ENCODE results near the gene OXNAD1.

The OXNAD1 gene, protein sequence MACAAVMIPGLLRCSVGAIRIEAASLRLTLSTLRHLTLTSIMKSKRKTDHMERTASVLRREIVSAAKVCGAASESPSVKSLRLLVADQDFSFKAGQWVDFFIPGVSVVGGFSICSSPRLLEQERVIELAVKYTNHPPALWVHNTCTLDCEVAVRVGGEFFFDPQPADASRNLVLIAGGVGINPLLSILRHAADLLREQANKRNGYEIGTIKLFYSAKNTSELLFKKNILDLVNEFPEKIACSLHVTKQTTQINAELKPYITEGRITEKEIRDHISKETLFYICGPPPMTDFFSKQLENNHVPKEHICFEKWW

GRCh38 chr3:16264708-16265454 lies at the start of gene OXNAD1, which contains the start of gene DPH3:
Gene OXNAD1, plus strand, starts transcription at chr3:16265212. Its CDS starts 5,741 bp downstream, at chr3:16270953.
Gene DPH3, minus strand, starts transcription at chr3:16264943. Its CDS starts 67 bp downstream, at chr3:16264876.
- peak; percentile 99 for DNase-seq (ENCODE audit: low read depth in 2 of 2)

DNA sequence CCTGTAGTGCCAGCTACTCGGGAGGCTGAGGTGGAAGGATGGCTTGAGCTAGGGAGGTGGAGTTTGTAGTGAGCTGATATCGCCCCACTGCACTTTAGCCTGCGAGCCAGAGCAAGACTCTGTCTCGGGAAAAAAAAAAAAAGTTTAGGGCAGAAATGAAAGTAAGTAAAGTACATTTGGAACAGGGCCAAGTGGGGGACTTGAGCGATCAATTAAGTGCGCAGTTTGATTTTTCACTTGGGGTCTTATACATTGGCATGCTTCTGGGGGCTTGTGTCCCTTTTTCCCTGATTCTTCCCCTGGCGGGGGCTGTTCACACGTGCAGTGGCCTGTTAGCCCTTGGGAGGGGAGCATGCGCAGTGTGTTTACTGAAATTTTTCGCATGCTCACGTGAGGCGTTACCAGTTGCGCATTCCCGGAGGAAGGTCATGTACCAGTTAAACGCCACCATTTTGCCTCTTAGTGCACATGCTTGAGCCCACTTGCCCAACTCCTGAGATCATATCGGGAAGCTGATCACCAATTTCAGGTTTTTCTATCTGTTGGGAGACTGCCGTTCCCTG lies 48.6 kb upstream of the OXNAD1 start:
- no peak for DNase-seq (ENCODE audit: low read depth in 2 of 2)

GRCh38 chr3:16219777-16220176 lies 45.2 kb upstream of the OXNAD1 start:
- no peak for DNase-seq (ENCODE audit: low read depth in 2 of 2)

DNA sequence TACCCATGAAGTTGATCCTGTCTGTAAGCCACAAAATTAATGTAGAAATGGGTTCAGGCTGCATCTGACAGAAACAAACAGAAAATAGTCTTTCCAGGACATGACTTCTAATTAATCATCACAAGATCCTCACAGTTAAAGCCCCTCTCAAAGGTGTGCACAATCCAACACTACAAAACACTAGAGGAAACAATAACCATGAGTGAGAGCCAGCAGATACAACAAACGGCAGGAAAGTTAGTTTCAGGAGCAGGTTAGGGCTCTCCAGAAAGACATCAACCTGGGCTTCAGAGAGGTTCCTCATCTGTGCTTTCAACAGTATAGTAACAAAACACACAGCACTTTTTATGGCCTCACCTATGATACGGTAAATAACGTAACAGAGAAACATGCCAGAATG lies 43.0 kb upstream of the OXNAD1 start:
- DNase-seq (ENCODE audit: low read depth in 2 of 2) = no peak

- DNase-seq (ENCODE audit: low read depth in 2 of 2) = no peak
These were observed 42.5 kb upstream of the OXNAD1 start for GRCh38 chr3:16222547-16222946.

GRCh38 chr3:16224325-16224724 lies 40.7 kb upstream of the OXNAD1 start:
- no peak for DNase-seq (ENCODE audit: low read depth in 2 of 2)

GRCh38 chr3:16227566-16227965 lies 37.4 kb upstream of the OXNAD1 start:
- DNase-seq (ENCODE audit: low read depth in 2 of 2) = no peak

DNA sequence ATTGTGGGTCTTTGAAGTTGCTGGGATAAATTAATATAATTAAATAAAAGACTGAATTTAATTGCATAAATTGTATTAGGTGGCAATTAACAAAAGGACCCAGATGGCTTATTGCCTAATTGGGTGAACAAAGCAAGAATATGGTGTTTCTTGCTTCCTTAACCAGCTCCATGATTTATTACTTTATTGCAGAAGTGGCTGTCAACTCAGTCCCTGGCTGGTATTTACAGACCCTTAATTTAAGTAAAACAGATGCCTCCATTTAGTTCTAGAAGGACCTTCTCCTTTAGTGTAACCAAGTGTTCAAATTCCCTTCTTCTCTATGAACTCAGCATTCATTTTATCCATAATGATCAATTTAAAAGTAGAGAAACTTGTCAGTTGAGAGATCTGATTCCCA lies 35.3 kb upstream of the OXNAD1 start:
- no peak for DNase-seq (ENCODE audit: low read depth in 2 of 2)

DNA sequence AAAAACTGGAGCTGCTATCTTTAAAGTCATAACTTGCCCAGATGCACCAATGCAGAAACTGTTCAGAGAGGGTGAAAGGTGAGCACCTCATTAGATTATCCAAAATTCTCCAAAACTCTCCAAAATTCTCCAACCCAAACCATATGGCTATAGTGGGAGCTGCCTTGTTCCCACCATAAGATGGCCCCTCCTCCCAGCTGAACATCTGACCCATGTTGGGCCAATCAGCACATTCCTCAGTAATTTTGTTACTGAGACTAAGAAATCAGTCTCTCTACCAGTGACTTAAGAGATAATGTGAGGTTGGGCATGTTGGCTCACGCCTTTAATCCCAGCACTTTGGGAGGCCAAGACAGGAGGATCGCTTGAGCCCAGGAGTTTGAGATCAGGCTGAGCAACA lies 33.0 kb upstream of the OXNAD1 start:
- DNase-seq (ENCODE audit: low read depth in 2 of 2) = no peak

DNA sequence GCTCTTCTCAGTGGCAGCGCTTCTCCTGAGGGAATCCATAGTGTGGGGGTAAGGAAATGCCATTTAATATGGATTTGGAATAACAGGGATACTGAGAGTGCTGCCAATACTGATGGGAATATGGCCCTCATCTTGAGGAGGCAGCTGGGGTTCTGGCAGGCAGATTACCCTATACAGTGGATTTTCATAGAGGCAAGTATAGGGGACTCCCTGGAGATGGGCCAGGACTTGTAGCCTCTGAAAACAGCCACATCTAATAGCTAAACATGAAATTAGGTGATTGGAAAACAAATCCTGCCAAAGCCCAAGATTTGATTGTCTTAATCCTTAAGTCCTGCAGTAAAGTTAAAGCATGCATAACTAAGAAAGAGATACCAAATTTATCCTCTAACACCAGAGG lies 31.2 kb upstream of the OXNAD1 start:
- DNase-seq (ENCODE audit: low read depth in 2 of 2) = no peak

DNA sequence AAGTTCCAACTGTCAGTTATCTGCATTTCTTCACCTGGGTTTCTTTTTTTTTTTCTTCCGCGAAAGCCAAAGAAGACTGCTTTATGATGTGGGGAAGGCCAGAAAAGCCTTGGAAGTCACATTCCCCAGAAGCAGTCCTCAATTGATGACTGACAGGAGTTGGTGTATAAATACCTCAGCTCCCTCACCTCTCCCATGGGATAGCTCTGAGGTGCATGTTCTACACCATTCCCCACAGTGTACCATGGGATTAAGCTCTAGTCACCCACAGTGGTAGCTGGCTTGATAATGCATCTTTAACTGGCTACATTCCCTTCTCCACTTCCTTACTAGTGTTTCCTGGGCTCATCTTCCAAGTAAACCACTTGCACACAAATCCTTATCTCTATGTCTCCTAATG lies 30.7 kb upstream of the OXNAD1 start:
- no peak for DNase-seq (ENCODE audit: low read depth in 2 of 2)

GRCh38 chr3:16236030-16236639 lies 28.9 kb upstream of the OXNAD1 start:
- DNase-seq (ENCODE audit: low read depth in 2 of 2) = no peak

DNA sequence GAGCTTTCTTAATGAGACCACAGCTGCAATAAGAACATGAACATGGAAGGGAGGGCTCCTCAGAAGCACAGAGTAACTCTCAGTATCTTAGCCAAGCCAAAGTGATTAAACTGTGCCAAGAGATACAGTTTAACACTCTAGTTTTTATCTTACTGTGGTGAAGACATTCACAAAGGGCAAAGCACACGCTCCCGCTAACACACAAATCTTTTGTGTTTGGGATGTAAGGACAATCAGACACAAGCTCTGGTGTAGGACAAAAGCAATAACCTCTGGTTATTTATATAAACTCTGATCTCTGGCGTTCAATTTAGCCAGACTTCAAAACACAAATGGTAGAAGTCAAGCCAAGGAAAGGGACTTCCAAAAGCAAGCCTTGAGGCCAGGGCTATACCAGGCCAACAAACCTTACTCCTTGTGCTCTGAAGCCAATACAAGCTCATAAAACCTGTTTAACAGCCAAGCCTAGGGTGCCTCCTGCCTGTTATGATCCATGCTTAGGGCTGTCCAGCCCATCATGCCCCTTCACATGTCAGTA lies 28.1 kb upstream of the OXNAD1 start:
- DNase-seq (ENCODE audit: low read depth in 2 of 2) = no peak

DNA sequence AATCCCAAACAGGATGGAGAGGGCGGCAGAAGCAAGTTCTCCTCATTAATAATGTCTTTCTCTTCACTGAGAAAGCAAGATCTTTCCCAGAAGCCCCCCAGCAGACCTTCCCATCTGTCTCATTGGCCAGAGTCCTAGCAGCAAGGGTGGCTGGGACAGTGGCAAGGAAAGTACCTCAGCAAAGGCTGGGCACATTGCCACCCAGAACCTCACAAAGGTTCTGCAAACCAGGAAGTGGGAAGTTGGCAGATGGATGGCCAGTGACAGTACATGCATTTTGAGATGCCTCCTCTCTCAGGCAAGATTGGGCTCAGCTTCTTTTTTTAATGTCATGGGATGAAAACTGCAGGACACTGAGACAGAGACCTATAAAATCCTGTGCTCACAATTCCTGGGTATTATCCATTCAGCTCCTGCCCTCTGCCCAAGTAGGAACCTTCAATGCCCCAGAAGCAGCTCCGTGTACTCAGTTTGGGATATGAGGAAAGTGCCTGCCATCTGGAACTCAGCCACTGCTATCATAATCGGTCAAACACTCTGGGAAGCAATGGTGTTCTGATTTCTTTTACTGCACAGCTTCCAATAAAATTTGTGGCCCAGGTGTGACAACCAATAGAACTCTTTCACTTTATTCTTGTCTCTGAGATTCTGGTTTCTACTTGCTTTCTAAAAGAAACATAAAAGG lies 25.8 kb upstream of the OXNAD1 start:
- DNase-seq (ENCODE audit: low read depth in 2 of 2) = no peak

DNA sequence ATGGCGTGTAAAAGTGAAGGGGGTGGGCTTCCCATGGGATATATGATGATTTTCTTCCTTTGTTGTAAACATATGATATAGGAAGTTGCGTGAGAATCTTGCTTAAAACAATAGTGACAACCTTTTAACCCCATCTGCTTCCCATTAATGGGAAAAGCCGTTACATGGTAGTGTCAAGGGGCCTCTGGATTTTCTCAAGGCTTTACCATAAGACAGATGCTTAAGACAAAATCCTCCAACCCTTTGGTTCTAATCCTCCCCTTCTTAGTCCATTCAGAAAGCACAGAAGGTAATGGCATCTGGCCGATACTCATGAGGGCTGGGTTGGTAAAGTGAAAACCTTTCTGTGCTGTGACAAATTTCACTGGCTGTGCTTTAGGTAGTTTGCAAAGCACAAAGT lies 25.2 kb upstream of the OXNAD1 start:
- no peak for DNase-seq (ENCODE audit: low read depth in 2 of 2)

DNA sequence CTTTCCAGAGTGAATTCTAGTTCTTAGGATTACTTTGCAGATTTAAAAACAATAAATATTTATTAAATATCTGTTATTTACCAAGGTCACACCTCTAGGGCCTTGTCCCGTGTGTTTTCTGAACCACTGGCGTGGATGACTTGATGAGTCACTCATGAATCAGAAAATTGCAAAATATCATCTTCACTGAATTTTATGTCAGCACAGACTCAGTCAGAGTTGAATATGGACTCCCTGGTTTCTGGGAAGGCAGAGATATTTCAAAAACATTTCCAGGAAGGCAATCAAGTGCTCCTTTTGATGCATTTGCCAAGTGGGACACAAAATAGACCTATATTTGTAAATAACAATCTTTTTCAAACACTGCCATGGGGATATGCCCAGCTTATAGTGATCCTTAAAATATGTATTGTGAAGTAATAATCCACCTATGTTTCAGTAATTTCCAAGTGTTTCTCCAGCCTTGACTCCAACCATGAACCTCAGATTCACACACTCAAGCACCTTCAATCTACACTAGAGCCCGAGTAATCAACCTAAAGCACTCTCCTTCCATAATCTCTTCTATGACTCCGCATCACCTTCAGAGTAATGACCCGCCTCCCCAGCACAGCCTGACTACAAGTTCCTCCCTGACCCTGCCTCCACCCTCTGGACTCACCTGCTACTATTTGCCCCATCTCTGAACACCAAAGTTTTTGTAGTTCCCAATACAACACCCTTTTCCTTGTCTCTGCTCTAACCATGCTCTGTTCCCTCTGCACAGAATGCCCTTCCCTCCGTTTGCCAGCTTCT lies 24.6 kb upstream of the OXNAD1 start:
- no peak for DNase-seq (ENCODE audit: low read depth in 2 of 2)

DNA sequence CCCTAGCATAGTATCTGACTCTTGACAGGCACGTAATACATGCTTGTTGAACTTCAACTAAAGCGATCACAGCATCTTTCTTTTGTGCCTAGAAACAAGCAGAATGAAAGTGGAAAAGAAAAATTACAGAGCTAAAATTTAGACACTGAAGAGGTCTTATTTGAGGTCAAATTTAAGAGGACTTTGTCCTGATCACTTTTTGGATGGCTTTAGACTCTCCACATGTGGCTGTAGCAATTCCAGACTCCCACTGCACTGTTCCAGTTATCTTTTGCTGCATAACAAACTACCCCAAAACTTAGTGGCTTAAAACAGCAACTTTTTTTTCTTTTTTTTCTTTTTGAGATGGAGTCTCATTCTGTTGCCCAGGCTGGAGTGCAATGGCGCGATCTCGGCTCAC lies 23.8 kb upstream of the OXNAD1 start:
- no peak for DNase-seq (ENCODE audit: low read depth in 2 of 2)

- no peak for DNase-seq (ENCODE audit: low read depth in 2 of 2)
These were observed 22.8 kb upstream of the OXNAD1 start for GRCh38 chr3:16242177-16242576.

GRCh38 chr3:16243706-16244490 lies 21.1 kb upstream of the OXNAD1 start:
- no peak for DNase-seq (ENCODE audit: low read depth in 2 of 2)

GRCh38 chr3:16245609-16246008 lies 19.4 kb upstream of the OXNAD1 start:
- no peak for DNase-seq (ENCODE audit: low read depth in 2 of 2)
